Kidney epithelial cell (primary cell): ENCODE measurements around the gene ZBTB16. TPM values are rescaled to one million over a fixed set of nuclear protein-coding genes. Genes with fewer than 3 reads are reported as not detected.
A peak's percentile ranks its signal among the peaks of the same experiment; 100 is the strongest.

ENCODE experiments used
- DNase-seq: peaks from one replicate; pipeline ENCODE4 v3.0.0-alpha.2; 2010; ENCODE audit warnings: low read depth
- H3K27me3 ChIP-seq: 2 replicates; pipeline ENCODE4 v1.6.0; 2011; ENCODE audit warnings: low read length; ENCODE audit not compliant: control insufficient read depth, insufficient read depth
- H3K36me3 ChIP-seq: 2 replicates; pipeline ENCODE4 v1.5.1; 2011; ENCODE audit warnings: low read length; ENCODE audit not compliant: control insufficient read depth, insufficient read depth
- H3K4me3 ChIP-seq: 2 replicates; pipeline ENCODE4 v1.5.1; 2011; ENCODE audit warnings: low read depth, mild to moderate bottlenecking, control low read depth, low read length
- CTCF ChIP-seq: IDR thresholded peaks from 2 replicates; pipeline ENCODE4 v1.5.1; 2011; ENCODE audit warnings: mild to moderate bottlenecking, moderate library complexity, low read length, control low read depth, inconsistent platforms; ENCODE audit not compliant: insufficient read depth, poor library complexity, severe bottlenecking
- total RNA-seq: library from RNA; depleted of rRNA; stranded (reverse); fragments of >200 nt; gene quantifications from 2 replicates; pipeline ENCODE4 v1.2.3, GENCODE V29; 2015

The ZBTB16 gene
- total RNA-seq, 1 donor from 2014 or later, result 0.08 TPM

- no peak for TF ChIP-seq CTCF
- H3K36me3 ChIP-seq, result no peaks in the 10 kb centered on the region
- H3K27me3 ChIP-seq, result no peaks in the 10 kb centered on the region
- DNase-seq, result no peak
- no peak overlapping the region for H3K4me3 ChIP-seq
Observed at GRCh38 chr11:114019046-114019445, 40.5 kb upstream of the ZBTB16 start.

- no peak overlapping the region for H3K4me3 ChIP-seq
- no peak for DNase-seq
- TF ChIP-seq CTCF, result no peak
- H3K36me3 ChIP-seq, result no peaks in the 10 kb centered on the region
- H3K27me3 ChIP-seq, result no peaks in the 10 kb centered on the region
Observed at GRCh38 chr11:114019574-114019973, 39.9 kb upstream of the ZBTB16 start.

GRCh38 chr11:114025329-114025907 is 34.1 kb upstream of the ZBTB16 start:
- DNase-seq, result no peak
- Histone ChIP-seq H3K27me3 (peaks cover 5% of the 10 kb centered on the region), H3K36me3 (no peaks in the 10 kb centered on the region), H3K4me3 (no peak overlapping the region)
- no peak for TF ChIP-seq CTCF

- peak; percentile 4 for TF ChIP-seq CTCF
- Histone ChIP-seq H3K36me3 (no peaks in the 10 kb centered on the region), H3K27me3 (peaks cover 5% of the 10 kb centered on the region), H3K4me3 (no peak overlapping the region)
- no peak for DNase-seq
Observed at GRCh38 chr11:114026355-114026754, 33.2 kb upstream of the ZBTB16 start.

- Histone ChIP-seq H3K36me3 (no peaks in the 10 kb centered on the region), H3K4me3 (no peak overlapping the region), H3K27me3 (peaks cover 5% of the 10 kb centered on the region)
- no peak for TF ChIP-seq CTCF
- DNase-seq, result no peak
Observed at GRCh38 chr11:114027391-114027790, 32.1 kb upstream of the ZBTB16 start.

GRCh38 chr11:114027926-114028325 is 31.6 kb upstream of the ZBTB16 start:
- Histone ChIP-seq H3K36me3 (no peaks in the 10 kb centered on the region), H3K4me3 (no peak overlapping the region), H3K27me3 (peaks cover 5% of the 10 kb centered on the region)
- no peak for DNase-seq
- TF ChIP-seq CTCF, result no peak
